ENCODE results near the gene ORM2. TPM values are rescaled to one million over a fixed set of nuclear protein-coding genes. Genes with fewer than 3 reads are reported as not detected.

The ORM2 gene
- total RNA-seq, 1 experiment from 2014 or later, result 0.59 TPM

DNA sequence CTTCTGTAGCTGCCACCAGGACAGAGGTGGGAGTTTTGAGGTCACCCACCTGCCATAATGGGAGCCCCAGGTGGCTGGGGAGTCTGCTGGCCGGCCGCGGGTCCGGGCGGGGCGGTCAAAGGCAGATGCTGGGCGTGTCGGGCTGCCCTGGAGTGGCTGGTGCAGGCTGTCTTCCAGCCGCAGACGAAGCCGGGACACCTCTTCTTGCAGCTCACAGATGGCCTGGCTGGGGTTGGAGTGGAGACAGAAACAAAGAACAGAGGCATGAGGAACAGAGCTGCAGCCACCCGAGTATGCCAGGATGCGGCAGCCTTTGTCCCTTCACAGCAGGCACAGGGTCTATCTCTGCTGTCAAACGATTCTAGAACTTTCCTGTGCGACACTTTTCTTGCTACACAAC, 18.0 kb downstream of the ORM2 start:
- Histone ChIP-seq H3K9ac (ENCODE audit: low read length) (no peak overlapping the region), H4K20me1 (ENCODE audit: insufficient read depth) (no peaks in the 10 kb centered on the region), H3K9me2 (ENCODE audit: insufficient read depth) (no peaks in the 10 kb centered on the region), H3K36me3 (ENCODE audit: control insufficient read depth in 1 of 2, insufficient read depth in 2 of 2, low read length in 2 of 2) (peaks cover 0 to 4% of the 10 kb centered on the region in 2 experiments; a peak in 2 of 4 replicates), H3K27ac (ENCODE audit: low read depth, low read length) (no peak overlapping the region), H3K27me3 (ENCODE audit: insufficient read depth, low read length) (no peaks in the 10 kb centered on the region), H3K79me2 (ENCODE audit: insufficient read depth, low read length) (no peaks in the 10 kb centered on the region), H3K4me2 (ENCODE audit: low read length) (no peak overlapping the region), H3K9me3 (ENCODE audit: control insufficient read depth in 1 of 2, insufficient read depth in 1 of 2, low read depth in 1 of 2, low read length in 2 of 2) (no peaks in the 10 kb centered on the region), H3K4me1 (ENCODE audit: control insufficient read depth in 1 of 2, insufficient read depth in 2 of 2, low read length in 2 of 2) (peaks cover 11 to 15% of the 10 kb centered on the region in 2 experiments; a peak in 3 of 4 replicates), H2AFZ (ENCODE audit: low read depth, low read length, poor library complexity, severe bottlenecking) (no peak overlapping the region), H3K4me3 (replicated peaks in 1 of 2; ENCODE audit: low read depth in 1 of 2, low read length in 2 of 2) (no peak overlapping the region)
- ATAC-seq, result no peak
- no peak for DNase-seq (ENCODE audit: low read depth, low spot score)
- RAD21 ChIA-PET (ENCODE audit: low non-redundant PET in 1 of 2, low total read pairs in 2 of 2, uncharacterized antibody in 2 of 2, unreplicated experiment in 2 of 2), result no interaction called here
- POLR2A ChIA-PET, result no interaction called here
- intact Hi-C loops (cut with micrococcal nuclease), result no loop called here
- no peak for TF ChIP-seq EZH2phosphoT487 (IDR thresholded peaks at IDR 0.05; ENCODE audit: borderline replicate concordance)
- no peak for TF ChIP-seq EZH2 (IDR thresholded peaks at IDR 0.05)
- TF ChIP-seq POLR2AphosphoS5 (IDR thresholded peaks at IDR 0.05; ENCODE audit: low read depth, low read length), result no peak
- TF ChIP-seq CBX3 (IDR thresholded peaks at IDR 0.05; ENCODE audit: low read depth), result no peak
- TF ChIP-seq, protein P1, sequence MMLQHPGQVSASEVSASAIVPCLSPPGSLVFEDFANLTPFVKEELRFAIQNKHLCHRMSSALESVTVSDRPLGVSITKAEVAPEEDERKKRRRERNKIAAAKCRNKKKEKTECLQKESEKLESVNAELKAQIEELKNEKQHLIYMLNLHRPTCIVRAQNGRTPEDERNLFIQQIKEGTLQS (IDR thresholded peaks at IDR 0.05), result no peak
- TF ChIP-seq, protein P2, sequence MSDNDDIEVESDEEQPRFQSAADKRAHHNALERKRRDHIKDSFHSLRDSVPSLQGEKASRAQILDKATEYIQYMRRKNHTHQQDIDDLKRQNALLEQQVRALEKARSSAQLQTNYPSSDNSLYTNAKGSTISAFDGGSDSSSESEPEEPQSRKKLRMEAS (IDR thresholded peaks at IDR 0.05), result no peak
- TF ChIP-seq FOSL1 (IDR thresholded peaks at IDR 0.05; ENCODE audit: low read depth), result no peak
- no peak for TF ChIP-seq SRF (IDR thresholded peaks at IDR 0.05; ENCODE audit: low read depth)
- TF ChIP-seq, protein P3, sequence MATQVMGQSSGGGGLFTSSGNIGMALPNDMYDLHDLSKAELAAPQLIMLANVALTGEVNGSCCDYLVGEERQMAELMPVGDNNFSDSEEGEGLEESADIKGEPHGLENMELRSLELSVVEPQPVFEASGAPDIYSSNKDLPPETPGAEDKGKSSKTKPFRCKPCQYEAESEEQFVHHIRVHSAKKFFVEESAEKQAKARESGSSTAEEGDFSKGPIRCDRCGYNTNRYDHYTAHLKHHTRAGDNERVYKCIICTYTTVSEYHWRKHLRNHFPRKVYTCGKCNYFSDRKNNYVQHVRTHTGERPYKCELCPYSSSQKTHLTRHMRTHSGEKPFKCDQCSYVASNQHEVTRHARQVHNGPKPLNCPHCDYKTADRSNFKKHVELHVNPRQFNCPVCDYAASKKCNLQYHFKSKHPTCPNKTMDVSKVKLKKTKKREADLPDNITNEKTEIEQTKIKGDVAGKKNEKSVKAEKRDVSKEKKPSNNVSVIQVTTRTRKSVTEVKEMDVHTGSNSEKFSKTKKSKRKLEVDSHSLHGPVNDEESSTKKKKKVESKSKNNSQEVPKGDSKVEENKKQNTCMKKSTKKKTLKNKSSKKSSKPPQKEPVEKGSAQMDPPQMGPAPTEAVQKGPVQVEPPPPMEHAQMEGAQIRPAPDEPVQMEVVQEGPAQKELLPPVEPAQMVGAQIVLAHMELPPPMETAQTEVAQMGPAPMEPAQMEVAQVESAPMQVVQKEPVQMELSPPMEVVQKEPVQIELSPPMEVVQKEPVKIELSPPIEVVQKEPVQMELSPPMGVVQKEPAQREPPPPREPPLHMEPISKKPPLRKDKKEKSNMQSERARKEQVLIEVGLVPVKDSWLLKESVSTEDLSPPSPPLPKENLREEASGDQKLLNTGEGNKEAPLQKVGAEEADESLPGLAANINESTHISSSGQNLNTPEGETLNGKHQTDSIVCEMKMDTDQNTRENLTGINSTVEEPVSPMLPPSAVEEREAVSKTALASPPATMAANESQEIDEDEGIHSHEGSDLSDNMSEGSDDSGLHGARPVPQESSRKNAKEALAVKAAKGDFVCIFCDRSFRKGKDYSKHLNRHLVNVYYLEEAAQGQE (IDR thresholded peaks at IDR 0.05; ENCODE audit: low read depth), result no peak
- no peak for TF ChIP-seq TCF7L2 (IDR thresholded peaks at IDR 0.05; ENCODE audit: borderline replicate concordance, extremely low read depth, insufficient read depth, insufficient read length)
- TF ChIP-seq ZNF274 (IDR thresholded peaks at IDR 0.05; ENCODE audit: low read depth, low read length), result no peak
- TF ChIP-seq EGR1 (IDR thresholded peaks at IDR 0.05; ENCODE audit: low read depth), result no peak
- no peak for TF ChIP-seq RAD21 (IDR thresholded peaks at IDR 0.05; ENCODE audit: low read depth)
- TF ChIP-seq SIN3A (IDR thresholded peaks at IDR 0.05; ENCODE audit: low read depth), result no peak
- no peak for TF ChIP-seq ELF1 (IDR thresholded peaks at IDR 0.05; ENCODE audit: borderline replicate concordance, low read depth)
- no peak for TF ChIP-seq JUND (IDR thresholded peaks at IDR 0.05)
- TF ChIP-seq, protein P4, sequence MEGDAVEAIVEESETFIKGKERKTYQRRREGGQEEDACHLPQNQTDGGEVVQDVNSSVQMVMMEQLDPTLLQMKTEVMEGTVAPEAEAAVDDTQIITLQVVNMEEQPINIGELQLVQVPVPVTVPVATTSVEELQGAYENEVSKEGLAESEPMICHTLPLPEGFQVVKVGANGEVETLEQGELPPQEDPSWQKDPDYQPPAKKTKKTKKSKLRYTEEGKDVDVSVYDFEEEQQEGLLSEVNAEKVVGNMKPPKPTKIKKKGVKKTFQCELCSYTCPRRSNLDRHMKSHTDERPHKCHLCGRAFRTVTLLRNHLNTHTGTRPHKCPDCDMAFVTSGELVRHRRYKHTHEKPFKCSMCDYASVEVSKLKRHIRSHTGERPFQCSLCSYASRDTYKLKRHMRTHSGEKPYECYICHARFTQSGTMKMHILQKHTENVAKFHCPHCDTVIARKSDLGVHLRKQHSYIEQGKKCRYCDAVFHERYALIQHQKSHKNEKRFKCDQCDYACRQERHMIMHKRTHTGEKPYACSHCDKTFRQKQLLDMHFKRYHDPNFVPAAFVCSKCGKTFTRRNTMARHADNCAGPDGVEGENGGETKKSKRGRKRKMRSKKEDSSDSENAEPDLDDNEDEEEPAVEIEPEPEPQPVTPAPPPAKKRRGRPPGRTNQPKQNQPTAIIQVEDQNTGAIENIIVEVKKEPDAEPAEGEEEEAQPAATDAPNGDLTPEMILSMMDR (IDR thresholded peaks at IDR 0.05 in 2 of 3, conservative IDR thresholded peaks at IDR 0.05 in 1 of 3; ENCODE audit: borderline replicate concordance in 1 of 3, insufficient read depth in 1 of 3, low read depth in 2 of 3, low read length in 2 of 3), result no peak
- TF ChIP-seq POLR2A (IDR thresholded peaks at IDR 0.05; ENCODE audit: borderline replicate concordance, extremely low read depth, insufficient read depth, insufficient read length), result no peak
- TF ChIP-seq ZFX (IDR thresholded peaks at IDR 0.05), result no peak
- CTCF ChIA-PET, result no interaction called here
- BruUV-seq (replicated peaks), result no TSS peak
